Stimulated activated CD8-positive, alpha-beta memory T cell treated with anti-CD3 and anti-CD28 coated beads, Interleukin-12 subunit alpha, Interleukin-12 subunit beta, amount 100 ng/mL, for 1 hour (primary cell): Measurements from ENCODE around the gene PPARA.

Experiments used
- DNase-seq: peaks from one replicate; pipeline ENCODE4 v3.0.0-alpha.2; 2020; ENCODE audit warnings: low read depth

Gene PPARA

GRCh38 chr22:46150034-46150654 is at the start of gene PPARA:
Gene PPARA, plus strand, starts transcription at chr22:46150526. Its CDS starts 47,858 bp downstream, at chr22:46198384.
- peak; percentile 71 for DNase-seq

DNA sequence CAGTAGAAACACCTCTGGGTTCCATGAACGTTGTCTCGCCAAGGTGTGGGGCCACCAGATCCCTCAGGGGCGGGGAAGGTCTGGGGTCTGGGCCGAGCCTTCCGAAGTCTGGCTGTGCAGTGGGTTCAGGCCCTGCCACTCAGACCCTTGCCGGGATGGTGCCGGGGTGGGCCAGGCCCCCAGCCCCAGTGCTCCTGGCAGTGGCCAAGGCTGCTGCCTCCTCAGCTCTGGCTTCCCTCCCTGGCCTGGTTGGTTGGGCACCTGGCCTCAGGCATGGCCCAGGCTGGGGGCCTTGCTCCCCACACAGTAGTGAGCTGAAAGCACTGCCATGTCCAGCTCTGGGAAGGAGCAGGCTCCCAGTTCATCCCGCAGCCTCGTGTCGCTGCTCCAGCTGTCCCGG is 48.2 kb upstream of the PPARA start:
- DNase-seq, result no peak

DNA sequence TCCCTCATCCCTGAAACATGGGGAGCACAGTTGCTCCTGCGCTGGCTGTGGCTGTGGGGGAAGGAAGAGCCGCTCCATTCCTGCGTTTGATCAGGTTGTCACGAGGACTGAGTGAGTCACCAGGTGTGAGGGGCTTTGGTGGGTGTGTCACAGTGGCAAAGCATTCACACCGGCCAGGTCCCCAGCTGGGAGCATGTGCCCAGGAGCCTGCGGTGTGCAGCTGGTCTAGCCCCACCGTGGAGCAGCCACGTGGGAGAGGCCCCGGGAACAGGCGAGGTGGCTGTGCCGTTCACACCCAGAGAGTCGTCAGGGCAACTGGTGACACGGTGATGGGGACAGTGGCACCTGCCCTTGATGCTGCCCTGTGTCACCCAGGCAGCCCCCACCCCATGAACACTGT is 47.6 kb upstream of the PPARA start:
- no peak for DNase-seq

GRCh38 chr22:46103181-46103580 is 47.1 kb upstream of the PPARA start:
- DNase-seq, result no peak

DNA sequence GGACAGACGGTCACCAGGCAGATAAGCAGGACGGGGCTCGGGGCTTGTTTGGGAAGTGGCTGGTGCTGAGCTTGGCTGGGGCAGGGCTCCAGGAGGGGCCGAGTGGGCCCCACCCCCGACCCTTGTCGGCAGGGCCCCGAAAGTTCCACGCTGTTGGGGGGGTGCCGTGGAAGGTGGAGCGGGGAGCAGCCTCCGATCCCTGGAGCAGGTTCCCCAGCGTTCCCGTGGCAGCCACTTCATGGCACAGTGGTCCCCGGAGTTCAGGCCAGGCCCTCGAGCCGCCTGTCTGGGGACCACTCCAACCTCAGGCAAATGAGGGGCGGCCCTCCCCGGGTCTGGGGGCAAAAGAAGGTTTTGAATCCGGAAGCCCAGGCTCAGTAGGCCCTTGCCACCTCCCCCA is 46.7 kb upstream of the PPARA start:
- no peak for DNase-seq

DNA sequence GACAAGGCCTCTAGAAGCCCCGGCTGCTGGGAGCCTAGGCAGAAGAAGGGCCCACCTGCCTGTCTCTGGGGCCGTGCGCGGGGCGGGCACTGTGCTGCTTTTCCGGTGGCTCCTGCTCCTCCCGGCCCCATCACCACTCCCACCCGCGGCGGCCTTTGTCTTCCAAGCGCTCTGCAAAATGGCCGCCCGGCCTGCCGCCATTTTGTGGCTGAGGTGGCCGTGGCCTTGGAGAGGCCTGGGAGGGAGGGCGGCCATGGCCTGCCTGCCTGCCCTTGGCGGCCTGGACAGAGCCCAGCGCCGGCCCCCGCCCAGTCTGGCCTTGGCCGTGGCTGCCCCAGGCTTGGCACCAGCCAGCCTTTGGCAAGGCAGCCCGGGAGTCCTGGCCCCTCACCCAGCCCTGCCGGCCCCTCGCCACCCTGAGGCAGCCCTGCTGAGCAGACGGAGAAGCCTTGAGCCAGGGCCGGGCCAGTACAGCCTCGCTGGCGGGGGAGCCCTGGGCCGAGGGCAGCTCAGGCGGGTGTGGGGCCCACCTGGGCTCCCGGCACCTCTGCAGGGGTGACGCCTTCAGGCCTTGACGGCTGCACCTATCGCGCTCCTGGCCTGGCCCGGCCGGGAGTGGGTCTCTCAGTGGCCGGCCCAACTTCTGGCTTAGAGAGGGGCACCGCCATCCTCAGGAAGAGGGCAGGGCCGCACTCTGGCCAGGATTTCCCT is 46.0 kb upstream of the PPARA start:
- DNase-seq, result no peak

DNA sequence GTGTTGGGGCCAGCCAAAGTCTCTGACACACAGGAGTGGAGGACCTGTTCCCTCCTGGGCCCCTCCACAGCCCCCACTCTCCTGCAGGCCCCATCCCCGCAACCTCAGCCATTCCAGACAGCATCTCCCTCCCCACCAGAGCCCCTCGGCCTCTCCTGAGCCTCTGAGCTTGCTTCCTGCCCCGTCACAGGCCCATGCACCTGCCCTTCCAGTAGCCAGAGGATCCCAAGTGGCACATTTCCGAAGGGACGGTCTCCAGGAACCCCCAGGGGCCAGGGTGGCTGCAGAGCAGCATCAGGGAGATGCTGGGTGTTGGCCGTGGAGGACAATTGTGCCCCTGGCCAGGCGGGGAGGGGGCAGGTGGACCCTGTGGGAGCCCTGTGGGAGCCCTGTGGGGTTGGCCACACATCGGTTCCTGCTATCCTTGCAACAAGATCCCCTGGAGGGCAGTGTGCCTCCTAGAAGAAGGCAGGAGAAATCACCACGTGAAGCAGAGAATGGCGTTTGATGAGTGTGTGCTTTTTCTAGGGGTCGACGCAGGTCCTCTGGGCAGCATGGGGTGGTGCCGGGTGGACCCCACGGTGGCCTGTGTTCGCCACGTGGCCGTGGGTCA is 45.3 kb upstream of the PPARA start:
- DNase-seq, result no peak

DNA sequence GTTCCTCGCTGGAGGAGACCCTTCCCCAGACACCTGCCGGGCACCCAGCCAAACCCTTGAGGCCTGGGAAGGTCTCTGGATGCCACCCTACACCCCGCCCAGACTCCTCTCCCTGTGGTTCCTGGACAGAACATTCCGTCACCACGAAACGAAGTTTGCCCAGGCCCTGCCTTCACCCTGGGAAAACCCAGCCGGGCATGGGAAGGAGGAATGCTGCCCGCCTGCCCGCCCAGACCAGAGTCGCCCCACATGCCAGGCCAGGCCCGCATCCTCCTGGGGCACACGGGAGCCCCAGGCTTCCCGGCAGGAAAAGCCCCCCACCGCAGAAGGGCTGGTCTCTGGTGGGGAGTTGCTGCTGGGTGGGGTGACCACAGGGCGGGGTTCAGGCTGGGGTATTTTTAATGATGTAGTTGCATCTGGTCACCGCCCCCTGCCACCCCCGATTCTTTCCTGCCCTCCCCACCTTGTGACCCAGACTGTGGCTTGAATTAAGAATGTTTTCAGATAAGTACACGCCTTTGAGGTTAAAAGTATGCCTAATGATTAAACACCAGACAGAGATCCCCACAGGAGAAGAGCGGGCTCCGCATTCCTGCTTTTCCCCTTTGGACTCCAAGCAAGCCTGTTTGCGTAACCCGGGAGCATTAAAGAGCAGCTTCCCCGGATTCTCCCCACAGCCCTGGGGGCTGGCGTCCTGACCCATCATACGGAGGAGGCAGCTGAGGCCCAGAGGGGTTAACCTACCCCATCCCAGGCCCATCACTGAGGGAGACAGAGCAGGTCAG is 44.6 kb upstream of the PPARA start:
- DNase-seq, result no peak

DNA sequence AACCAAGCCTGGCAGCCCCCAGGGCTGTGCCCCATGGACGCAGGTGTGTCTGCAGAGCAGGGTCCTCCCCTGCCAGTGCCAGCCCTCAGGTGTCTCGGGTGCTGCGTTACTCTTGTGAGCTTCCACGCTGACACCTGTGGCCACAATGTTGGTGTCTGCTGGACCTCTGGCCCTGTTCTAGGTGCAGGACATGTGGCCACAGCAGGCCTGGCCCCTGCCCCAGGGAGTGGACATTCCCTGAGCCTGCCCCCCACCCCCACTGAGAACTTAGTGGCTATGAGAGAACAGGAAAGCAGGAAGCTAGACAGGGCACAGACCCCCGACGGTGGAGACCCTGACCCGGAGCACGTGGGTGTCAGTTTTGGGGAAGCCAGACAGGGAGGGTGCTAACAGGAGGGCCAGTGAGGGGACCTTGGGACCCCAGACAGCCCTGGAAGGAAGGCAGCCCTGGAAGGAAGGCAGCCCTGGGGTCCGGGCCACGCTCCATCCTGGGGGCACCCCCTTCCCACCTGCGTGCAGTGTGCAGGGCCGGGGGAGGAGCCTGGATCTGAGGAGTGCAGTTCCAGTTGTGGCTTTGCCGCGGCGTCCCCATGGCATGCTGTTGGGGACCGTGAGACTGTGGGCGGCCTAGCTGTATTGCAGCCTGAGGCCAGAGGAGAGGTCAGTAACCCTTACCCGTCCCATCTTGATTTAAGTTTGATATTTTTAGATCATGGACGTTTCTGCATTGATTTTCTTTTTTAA is 43.9 kb upstream of the PPARA start:
- DNase-seq, result no peak

DNA sequence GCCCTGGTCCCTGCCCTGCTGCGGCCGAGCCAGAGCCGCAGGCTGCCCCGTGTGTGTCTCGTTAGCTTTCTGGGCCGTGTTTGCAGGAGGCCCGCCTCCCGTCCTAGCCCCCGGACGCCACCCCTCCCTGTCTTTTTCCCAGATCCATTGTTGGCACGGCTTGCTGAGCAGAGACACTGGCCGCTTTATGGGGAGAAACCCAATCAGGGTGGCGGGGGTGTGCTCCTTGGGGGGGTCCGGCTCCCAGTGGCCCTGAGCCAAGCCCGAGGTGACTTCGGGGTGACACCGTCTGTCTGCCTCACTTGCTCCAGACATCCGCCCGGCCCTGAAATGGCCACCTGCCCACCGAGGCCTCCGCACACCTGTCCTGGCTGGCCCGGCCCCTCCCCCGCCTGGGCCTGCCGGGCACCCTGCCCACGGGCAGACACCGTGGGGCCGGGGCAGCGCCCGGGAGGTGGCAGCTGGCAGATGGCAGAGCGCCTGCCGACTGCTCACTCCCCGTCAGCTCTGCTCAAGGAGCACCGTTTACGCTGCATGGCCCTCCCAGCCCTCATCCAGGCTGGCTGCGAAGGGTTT is 43.1 kb upstream of the PPARA start:
- no peak for DNase-seq

- no peak for DNase-seq
Measured at GRCh38 chr22:46107753-46108563, 42.4 kb upstream of the PPARA start.

- no peak for DNase-seq
Measured at GRCh38 chr22:46108564-46109473, 41.5 kb upstream of the PPARA start.

- DNase-seq, result no peak
Measured at GRCh38 chr22:46109474-46110003, 40.8 kb upstream of the PPARA start.

DNA sequence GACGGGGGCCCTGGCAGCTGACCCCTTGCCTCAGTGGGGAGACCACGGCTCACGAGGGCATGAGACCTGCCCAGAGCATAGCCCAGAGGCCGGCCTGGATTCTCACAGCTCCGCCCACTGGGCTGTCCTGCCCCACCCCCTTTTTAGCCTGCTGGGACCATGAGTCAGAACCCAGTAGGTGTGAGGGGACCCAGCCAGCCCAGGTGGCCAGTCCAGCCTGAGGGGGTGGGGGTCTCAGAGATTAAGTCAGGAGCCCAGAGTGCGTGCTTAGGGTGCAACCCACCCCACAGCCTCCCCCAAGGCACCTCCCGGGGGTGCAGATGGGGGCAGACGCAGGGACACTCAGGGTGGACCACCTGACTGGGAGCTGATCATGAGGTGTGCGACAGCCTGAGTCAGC is 40.1 kb upstream of the PPARA start:
- no peak for DNase-seq

GRCh38 chr22:46111645-46112306 is 38.5 kb upstream of the PPARA start:
- DNase-seq, result no peak

DNA sequence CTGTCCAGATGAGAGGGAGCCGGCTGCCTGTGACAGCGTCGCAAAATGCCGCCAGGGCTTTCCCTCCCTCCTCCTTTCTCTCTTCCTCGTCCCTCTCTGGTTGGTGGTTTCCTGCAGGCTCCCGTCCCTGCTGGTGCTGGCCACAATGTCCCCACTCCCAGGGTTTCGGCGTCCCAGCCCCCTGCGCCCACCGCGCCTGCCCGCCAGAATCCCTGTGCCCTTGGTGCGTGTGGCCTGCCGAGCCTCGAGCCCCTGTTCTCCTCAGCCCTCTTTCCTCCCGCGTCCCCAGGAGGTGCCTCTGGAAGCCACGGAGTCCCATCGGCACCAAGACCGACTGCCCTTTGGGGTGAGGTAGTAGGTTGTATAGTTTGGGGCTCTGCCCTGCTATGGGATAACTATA is 37.9 kb upstream of the PPARA start:
- no peak for DNase-seq

DNA sequence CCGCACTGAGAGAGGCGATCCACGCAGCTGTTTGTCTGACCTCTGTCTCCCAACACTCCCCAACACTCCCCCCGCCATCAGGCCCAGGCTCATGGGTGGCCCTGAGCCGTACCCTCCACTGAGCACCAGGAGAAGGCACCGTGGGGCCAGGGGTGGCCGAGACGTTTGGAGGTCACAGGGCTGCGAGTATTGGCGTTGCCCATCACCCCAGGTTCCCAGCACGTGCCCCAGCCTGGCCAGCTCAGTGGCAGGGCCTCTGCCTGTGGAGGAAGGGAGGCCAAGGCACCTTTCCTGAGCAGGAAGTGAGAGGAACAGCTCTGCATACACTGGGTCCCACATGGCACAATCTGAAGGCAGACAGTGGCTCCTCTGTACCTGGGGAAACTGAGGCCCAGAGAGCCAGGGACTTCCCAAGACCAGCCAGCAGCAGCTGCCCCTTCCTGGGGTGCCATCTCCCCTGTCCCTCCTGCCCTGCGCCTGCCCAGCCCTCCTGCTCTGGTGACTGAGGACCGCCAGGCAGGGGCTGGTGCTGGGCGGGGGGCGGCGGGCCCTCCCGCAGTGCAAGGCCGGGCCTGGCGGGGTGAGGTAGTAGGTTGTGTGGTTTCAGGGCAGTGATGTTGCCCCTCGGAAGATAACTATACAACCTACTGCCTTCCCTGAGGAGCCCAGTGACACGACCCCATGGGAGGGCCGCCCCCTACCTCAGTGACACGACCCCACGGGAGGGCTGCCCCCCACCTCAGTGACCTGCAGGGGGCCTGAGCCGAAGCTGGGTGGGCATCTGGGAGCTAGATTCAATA is 37.0 kb upstream of the PPARA start:
- DNase-seq, result no peak

DNA sequence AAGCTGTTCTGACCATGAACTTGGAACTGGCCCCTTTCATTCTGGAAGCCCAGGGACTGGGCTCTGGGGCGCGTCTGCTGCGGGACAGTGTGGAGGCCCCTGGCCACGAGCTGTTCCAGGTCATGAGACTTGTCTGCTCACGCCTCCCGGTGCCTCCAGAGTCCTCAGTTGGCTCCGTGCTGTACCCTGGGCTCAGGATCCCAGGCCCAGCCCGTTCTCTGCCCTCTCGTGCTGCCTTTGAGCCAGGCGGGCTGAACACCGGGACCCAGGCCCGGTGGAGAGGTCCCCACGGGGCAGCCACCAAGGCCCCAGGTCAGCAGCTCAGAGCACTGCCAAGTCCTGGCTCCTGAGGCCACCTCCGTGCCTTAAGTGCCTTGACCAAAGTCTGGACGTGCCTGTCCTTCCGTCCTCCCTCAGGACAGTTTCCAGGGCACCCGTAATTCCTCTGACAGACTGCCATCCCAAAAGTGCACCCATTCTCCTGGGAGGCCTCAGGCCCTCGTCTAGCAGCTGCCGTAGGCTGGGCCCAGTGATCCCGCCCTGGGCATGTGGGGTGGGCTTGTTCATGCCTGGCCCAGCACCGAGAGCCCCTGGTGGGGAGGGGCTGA is 36.3 kb upstream of the PPARA start:
- no peak for DNase-seq
